Epidermal melanocyte (primary cell): Measurements from ENCODE around the gene MYORG.

Experiments
- DNase-seq: peaks from one replicate; pipeline ENCODE4 v3.0.0; 2011; ENCODE audit warnings: low spot score; ENCODE audit not compliant: insufficient read length

MYORG gene

DNA sequence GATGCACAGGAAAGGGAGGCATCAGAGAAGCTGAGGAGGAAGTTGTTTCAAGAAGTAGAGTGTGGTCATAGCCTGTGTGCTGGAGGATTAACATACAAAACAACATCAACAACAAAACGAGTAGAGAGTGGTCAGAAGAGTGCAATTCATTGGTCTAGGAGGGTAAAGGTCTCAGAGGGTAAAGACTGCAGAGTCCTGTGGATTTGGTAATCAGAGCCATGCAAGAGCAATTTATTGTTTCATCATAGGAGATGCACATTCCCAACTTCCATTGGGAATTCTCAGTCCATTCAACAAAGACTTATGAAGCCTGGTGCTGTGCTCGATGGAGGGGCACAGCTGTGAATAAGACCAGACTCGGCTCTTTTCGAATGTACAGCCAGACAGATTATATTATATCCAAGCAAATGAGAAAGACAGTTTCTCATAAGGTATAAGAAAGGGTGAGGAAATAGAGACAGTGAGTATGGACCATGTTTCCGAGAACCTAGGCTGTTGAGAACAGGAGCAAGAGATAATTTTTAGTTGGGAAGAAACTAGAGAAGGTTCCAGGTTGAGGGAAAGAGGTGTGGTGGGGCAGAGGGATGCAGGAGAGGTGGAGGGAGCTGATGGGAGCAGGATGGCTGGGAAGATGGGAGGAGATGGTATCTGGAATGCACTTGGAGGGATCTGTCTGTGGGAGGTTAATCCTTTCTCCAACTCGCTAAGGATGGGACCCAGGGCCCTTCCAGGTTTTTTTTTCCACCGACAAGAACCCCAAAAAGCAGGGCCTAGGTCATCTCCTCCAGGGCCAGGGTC, 7.9 kb upstream of the MYORG start:
- DNase-seq = no peak

DNA sequence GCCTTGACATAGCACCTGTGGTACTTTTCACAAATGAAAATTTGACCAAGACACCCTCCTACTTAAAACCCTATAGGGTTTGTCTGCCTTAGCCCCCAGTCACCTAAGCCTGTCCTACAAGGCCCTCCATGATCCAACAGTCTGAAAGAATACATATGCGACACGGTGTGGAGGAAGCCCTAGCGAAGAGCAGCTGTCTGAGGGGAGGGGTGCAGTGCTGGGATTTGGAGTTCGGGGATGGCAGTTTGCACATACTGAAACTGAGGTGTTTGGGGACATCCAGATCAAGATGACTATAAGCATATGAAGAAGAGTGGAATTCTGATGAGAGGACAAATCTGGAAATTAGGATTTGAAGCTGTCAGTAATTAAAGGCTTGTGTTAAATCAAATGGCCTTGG, 7.2 kb upstream of the MYORG start:
- DNase-seq = no peak

DNA sequence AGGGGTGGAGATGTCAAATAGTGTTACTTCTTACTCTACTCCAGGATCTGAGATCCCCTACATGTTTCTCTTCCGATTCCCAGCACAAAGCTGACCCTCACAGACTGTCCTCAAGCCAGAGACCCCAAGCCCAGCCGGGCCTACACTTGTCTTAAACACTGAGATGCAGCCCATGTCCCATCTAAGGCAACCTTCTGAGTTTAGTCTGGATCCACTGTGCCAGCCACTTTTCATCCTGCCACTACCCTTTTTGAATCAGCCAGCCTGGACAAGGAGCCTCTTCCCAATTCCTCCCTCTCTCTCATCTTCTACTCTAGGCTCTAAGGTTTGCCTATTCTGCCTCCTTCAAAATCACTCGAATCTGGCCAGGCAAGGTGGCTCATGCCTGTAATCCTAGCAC, 6.2 kb upstream of the MYORG start:
- DNase-seq = no peak

DNA sequence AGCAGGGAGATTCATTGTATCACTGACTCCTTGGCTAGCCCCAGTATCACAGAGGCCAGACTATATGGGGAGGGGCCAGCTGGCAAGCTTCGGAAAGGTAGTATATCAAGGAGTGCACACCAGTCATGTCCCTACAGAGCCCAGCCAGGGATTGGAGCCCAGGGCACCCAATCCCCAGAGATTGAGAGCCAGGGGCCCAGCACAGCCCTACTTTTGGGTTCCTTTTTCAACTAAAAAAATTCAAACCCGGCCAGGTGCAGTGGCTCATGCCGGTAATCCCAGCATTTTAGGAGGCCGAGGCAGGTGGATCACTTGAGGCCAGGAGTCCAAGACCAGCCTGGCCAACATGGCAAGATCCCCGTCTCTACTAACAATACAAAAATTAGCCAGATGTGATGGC, 5.4 kb upstream of the MYORG start:
- no peak for DNase-seq

DNA sequence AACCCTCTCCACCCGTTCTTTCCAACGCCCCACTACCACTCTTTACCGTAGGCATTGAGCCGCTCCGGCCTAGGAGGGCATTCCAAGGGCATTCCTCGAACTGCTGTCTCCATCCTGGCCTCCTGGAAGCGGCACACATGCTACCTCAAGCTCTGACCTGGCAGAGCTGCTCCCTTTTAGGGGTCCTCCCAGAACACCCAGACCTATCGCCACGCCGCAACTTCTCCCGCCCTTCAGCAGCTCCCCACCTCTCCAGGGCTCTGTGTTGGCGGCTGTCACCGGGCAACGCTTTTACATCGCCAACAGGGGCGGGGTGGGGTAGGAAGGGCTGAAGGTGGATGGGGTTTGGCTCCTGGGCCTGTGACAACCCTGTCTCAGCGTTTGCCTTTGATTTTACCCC, 4.6 kb upstream of the MYORG start:
- no peak for DNase-seq

DNA sequence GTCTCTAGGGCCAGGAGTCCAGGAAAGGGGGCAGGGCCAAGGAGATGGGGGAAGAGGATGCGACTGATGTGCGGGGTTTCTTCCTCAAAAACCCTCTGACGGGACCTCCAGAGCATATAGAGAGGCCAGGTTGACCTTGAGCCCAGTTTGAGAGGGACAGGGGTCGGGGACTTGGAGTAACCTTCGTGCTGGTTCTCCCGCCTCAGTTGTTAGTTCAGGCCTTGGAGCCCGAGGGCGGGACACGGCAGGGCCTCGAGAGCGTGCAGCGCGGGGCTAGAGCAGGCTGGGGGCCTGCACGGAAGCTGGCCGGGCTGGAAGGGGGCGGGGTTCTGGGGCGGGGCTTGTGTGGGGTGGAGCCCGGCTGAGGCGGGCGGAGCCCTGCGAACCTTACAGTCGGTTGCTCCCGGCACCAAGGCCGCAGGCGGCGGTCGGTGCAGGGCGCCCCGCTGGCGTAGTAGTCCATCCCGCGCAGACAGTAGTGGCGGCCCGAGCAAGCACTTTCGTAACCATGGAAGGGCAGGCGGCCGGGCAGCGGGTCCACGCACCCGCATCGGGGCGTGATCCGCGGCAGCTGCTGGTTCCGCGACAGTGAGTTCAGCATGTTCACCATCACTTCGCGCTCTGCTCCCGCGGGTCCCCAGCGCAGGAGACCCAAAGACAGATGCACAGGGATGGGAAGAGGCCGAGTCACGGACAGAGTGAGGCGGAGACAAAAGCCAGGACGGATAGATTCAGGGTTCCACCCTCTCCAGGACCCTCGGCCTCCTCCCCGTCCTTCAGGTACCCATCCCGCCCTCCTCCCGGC, 4.0 kb upstream of the MYORG start:
- peak; percentile 77 for DNase-seq

DNA sequence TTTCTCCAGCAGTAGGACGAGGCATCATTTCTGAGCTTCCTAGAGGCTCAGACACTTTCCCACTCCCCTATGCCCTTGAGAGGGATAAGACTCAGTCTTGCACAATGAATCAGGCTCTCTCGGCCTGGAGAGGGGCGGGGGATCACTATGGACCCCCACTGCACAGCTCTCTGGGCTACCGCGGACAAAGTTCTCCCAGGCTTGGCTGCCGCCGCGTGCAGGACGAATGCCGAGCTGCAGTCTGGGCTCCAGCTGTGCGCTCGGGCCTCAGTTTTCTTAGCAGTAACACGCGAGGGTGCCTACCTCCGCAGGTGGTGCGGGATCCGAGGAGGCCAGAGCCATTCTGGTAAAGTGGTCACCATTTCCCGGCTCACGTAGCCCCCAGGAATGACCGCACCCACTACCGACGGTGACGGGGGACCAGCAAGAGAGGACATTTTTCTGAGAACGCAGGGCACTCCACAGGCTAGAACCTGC, 3.4 kb upstream of the MYORG start:
- no peak for DNase-seq

DNA sequence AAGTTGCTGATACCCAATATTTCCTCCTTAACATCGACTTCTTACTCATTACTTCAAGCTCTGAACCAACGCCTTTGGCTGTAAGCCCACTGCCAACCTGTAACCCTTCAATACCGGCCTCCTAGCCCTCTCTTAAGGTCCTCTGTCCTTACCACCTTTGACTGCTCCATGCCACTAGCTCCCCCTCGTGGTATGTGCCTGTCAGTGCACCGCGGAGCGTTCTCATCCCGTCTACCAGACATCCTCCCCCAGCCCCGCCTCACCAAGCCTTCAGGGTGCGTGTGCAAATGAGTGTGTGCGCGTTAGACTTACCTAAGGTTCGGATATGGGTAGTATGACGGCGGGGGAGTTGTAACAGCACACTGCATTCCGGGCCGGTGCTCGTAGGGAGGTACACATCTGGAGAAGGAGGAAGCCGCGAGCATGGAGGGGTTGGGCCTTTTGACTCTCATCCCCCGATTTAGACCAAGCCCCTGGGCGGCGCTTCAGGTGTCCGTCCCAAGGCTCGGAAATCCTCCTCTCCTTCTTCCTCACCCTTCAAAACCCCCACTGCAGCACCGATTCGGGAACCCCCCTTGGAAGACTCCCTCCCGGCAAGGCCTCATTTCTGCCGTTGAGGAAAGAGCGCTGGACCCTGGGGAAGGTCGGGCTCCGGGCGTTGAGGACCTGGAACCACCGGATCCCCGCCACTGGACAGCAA, 2.8 kb upstream of the MYORG start:
- DNase-seq = peak; percentile 89

DNA sequence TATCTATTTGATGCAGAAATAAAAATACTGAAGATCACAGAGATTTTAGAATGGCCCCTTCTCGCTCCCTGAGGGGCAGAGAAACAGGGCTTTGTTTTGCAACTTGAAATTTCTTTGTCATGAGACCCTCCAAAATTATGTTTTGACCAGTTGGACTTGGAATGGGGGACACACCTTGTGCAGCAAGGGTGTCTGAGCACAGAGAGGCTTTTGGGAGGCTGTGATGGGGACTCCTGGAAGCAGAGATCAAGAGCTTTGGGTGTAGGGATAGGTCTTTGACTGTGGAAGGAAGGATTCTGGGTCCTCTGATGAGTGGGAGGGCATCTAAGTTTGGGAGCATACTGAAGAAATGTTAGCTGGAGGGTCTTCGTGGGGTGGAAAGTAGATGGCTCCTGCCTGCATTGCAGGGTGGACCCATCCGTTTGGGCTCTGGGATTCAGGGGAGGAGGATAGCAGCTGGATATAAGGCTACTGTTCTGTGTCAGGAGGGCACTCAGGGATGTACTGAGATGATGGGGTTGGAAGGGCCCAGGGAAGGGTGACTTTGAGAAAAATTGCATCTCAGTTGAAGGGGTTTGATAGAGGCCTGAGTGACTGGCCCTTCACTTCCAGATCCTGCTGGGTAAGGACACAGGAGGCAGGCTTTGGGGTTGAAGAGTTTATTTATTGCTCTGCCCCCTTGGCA, 1.8 kb upstream of the MYORG start:
- DNase-seq = no peak

DNA sequence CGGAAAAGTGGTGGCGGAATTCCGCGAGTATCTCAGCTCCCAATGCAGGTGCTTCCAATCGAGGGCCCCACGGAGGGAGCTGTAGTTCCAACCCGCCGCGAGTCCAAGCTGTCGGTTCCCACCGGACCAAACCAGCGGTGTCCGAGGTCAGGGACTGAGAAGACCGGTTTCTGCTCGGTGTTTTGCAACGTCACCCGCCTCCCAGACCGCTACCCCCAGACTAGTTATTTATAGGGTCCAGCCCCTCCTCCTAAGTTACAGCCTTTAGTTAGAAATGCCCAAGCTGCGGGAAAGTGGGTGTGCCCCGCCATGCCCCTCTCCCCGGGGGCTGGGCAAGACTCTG, 677 bp upstream of the MYORG start:
- no peak for DNase-seq

DNA sequence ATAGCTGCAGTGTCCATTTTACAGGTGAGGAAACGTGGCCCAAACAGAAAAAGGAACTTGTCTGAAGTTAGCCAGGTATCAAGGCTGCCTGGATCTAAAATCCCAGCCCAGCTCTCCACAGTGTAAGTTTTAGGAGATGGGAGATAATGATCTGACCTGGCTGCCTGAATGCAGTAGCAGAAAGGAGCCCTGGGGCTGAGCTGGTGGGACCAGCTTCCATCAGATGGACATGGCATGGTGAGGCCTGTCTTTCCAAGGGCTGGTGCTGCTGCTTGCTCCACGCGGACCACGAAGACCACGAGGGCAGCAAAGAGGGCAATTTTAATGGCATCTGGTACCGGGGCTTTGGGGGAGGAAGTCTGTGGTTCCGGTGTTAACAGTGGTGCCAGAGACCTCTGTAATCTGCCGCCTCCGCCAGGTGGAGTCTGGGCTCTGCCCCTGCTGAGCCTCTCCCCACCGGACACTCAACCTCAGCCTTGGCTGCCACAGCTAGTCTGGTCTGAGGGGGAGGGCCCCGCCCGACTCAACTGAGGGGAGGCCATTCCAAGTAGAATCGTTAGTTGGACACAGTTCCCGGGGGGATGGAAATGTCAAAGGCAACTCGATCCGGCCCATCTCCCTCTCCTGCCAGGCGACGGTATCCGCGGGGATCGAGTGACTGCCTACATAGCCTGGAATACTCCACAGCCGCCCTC, 650 bp downstream of the MYORG start:
- DNase-seq = no peak

DNA sequence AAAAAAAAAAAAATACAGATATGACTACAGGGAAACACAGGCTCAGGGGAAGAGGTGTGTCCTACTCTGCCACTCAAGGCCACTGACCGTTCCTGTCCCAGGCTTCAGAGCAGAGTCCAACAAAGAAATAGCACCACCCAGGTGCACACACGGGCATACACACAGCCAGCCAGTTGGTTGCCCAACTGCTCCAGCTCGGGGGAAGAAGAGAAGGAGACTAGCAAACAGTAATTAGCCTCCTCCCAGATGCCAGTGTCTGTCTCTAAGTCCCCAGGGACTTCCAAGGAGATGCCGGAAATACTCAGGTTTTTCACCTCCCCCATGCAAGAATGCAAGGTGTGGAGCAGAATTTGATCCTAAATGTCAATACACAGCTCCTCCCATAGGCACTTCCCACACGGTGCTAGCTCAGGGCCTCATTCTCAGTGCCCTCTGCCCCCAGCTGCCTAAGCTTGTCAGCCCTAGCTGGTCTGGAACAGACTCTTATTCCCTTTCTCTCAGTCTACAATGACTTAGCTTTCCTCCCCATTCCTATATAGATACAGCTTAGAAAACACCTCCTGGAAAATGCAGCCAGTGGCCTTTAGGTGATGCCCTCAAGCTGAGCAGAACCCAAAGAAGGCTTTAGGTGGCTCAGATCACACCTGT, 1.7 kb downstream of the MYORG start:
- DNase-seq = no peak

DNA sequence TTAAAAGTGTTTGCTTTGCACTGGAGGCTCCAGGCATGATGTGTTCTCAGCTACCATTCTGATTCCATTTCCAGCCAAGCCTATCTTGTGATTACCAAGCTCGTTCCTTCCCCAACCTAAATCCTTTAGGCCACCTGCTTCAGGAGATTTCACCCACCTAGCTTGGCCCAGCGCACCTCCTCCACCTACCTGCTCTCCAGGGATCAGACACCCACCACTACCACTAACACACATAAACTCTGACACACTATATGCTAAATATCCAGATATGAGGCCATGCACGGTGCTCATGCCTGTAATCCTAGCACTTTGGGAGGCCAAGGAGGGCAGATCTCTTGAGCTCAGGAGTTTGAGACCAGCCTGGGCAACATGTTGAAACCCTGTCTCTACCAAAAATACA, 2.4 kb downstream of the MYORG start:
- no peak for DNase-seq

DNA sequence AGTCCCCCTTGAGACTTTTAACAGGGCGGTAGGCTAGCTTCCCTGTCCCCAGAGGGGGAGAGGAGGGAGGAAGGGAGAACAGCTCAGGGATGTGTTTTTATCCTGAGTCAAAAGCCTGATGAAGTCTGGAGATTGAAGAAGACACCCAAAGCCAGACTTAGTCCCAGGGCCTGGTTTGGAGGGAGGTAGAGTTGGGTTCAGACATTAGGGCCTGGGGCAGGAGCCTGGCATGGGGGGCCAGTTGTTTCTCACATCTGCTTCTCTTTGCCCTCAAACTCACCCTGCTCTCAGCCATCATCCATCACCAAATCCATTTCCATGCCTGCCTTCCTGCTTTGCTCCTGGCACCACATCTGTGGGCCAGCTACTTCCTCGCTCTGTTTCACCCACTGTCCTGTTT, 2.9 kb downstream of the MYORG start:
- no peak for DNase-seq

DNA sequence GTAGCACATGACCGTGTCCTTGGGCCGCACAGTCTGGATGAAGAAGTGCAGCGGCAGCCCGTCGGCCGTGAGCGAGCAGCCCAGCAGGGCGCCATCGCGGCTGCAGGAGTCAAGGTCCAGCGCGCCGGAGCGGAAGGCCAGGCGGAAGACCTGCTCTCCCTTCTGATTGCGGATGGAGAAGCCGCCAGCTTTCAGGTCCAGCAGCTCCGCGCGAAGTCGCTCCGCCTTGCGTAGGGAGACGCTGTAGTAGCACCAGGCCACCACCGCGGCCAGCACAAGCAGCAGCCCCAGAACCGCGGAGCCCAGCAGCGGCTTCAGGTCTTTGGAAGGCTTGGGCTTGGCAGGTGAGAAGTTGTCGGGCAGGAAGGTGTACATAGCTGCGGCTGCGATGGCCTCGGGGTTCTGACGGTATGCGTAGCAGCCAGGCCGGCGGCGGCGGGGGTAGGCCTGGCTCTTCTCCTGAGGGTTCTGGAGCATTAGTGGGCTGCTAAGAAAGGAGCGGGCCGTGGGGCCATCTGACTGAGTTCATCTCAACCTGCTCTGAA, 4.2 kb downstream of the MYORG start:
- no peak for DNase-seq

DNA sequence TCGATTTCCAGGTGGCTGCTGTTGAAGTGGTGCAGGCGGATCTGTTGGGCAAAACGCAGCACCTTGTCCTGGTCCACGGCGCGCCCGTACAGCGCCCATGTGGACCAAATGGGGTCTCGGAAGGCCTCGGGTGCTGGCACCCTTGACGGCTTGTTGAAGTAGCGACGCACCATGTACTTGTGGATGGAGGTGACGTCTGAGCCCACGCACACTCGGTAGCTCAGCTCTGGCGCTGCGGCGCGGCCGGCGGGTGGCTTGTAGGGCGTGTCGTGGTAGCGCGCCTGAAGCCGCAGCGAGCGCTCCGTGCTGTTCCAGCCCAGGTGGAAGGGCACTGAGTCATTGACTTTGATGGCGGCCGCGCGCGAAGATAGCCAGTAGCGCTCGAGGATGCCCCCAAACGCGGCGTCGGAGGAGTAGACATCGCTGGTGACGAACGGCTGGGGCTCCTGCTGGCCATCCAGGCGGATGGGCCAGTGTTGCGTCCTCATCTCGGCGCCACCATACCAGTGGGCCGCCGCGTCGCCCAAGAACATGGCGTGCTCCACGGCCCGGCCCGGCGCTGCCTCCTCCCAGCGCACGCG, 4.7 kb downstream of the MYORG start:
- no peak for DNase-seq

DNA sequence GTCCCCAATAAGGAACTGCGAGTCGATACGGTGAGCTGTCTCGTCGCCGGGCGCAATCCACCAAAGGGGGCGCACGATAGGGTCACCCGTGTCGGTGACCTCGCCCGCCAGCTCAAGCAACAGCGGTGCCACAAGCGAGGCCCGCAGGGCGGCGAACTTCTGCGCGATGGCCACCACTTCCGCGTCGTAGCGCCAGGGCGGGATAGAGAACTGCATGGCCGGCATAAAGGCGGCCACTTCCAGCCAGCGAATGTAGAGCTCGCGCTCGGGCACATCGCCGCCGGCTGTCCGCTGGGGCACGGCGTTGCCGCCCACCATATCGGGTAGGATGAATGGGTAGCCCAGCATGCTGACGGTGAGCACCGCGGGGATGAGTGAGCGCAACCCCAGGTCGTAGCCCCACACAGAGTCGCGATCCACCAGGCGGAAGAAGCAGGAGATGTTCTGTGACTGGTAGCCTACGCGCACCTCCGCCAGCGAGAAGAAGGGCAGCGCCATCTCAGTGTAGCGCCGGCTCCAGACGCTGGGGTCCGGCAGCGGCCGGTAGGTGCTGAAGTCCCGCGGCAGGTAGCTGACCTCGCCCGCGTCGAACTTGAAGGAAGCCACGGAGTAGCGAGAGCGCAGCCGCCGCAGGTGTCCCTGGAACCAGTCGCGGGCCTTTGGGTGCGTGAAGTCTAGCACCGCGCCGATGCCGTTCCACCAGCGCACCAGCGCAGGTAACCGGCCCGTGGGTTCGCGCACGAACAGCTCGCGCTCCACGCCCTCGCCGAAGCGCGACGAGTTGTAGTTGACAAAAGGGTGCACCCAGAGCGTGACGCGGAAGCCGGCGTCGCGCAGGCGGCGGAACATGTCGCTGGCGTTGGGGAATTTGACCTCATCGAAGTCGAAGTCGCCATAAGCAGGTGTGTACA, 5.5 kb downstream of the MYORG start:
- DNase-seq = no peak

DNA sequence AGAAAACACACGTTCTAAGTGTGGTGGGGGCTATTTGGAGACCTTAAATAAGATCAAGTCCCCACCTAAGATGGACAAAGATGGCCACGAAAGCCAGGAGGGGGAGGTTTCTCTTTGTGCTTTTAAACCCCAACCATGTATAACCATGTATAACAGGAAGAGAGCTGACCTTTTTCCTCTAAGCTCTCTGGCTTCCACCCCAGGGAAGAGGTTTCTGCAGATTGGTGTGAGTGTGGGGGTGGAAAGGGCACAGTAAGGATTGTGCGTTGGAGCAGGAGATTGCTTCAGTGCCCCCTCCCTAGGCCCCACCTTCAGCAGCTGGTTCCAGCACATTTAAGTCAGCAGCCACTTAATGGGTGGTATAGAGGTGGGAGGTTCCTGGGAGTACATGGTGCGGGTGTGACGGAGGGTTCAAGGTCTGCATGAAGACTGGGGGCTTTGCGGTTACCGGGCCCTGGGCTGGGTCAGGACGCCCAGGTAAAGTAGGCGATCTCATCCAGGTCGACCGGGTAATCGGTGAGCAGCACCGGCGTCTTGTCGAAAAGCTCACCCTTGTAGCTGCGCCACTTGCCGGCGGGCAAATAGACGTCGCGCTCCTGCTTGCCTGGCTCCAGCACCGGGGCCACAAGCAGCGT, 6.2 kb downstream of the MYORG start:
- no peak for DNase-seq
